ENCODE results near the gene IKZF5. TPM values are rescaled to one million over a fixed set of nuclear protein-coding genes. Genes with fewer than 3 reads are reported as not detected.

IKZF5 gene
- total RNA-seq, 2 donors from 2014 or later, result 7.5 to 16.7 TPM

DNA sequence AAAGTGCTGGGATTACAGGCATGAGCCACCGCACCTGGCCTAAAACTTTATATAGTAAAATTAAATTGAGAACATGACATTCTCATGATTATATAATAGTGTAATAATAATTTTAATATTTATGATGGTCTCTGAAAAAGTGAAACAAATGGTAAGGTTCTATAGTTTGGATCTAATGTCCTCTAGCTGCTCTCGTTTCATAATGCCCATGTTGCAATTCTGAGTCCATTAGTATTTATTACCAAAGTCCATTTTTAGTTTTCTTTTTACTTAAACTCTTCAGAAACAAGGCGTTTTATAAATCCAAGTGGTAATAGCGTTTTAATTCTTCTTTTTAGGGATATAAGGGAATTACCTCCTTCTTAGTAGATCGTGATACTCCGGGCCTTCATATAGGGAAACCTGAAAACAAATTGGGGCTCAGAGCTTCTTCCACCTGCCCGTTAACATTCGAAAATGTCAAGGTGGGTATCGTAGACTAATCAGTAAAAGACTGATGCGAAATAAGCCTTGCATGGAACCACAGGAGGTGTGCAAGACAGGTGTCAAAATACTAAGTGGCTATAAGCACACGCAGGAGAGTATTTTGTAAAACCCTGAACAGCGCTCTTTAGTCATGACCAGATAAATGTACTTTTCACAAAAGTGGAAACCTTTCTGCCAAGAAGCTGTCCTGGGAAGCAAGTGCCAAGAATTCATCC lies 34.3 kb upstream of the IKZF5 start:
- intact Hi-C loops (cut with DNase I), result loop anchor here (2.0 kb wide), 1 partner anchor 516 kb away; no protein-coding TSS in a partner anchor

GRCh38 chr10:123039632-123039930 lies 31.0 kb upstream of the IKZF5 start:
- no peak overlapping the region for H3K27ac ChIP-seq
- DNase-seq, result no peak

More for the DNA sequence above, 34.3 kb upstream of the IKZF5 start:
- DNase-seq, result no peak
- no peak overlapping the region for H3K9ac ChIP-seq (ENCODE audit: low read depth in 2 of 2, low read length in 2 of 2)
- no peak overlapping the region for H3K4me3 ChIP-seq
- TF ChIP-seq CTCF (IDR thresholded peaks at IDR 0.05), result no peak
- H3K27ac ChIP-seq, result no peak overlapping the region
- H3K9me3 ChIP-seq, result no peaks in the 10 kb centered on the region
- H3K4me1 ChIP-seq, result no peaks in the 10 kb centered on the region
- no peaks in the 10 kb centered on the region for H3K36me3 ChIP-seq
- no peaks in the 10 kb centered on the region for H3K27me3 ChIP-seq

DNA sequence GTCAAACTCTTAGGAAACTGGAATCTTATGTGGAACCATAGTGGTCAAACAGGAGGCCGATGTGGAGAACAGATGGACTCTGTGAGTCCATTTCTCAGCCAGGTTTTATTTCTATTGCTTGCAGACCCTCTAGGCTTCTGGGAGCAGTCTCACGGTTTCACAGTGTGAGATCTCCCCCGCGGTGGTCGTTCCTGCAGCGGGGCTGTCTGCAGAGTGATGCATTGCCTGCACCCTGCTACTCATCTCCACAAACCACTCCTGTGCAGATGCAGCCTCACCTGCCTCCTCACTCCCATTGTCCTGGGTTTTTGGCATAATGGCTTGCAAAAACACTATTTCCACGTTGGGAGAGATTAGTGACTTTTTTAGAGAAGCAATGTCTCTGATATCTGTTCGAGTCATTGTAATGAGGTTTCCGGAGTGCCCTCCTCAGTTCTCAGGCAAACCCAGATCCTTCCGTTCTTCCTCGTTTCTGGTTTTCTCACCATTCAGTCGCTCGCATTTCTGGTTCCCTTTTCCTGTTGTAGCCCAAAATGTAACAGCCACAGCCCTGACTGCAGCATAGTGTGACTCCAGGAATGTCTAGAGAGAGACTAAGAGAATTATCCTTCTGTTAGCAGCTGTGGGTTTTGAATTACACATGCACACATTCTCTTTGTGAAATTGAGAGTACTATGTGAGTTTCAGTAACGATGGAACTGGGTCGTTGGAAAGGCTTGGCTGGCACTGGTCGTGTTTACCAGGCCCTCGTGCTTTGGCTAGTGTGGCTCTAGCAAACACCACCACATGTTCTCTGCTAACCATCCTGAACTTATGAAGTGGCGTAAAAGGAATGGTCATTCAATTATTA lies 30.4 kb upstream of the IKZF5 start:
- Histone ChIP-seq H3K27ac (no peak overlapping the region), H3K27me3 (no peaks in the 10 kb centered on the region), H3K36me3 (no peaks in the 10 kb centered on the region), H3K4me3 (no peak overlapping the region), H3K9me3 (no peaks in the 10 kb centered on the region), H3K9ac (ENCODE audit: low read depth in 2 of 2, low read length in 2 of 2) (no peak overlapping the region), H3K4me1 (no peaks in the 10 kb centered on the region)
- no peak for DNase-seq
- TF ChIP-seq CTCF (IDR thresholded peaks at IDR 0.05), result no peak
- intact Hi-C loops (cut with DNase I), result no loop called here

More at GRCh38 chr10:123039632-123039930, 31.0 kb upstream of the IKZF5 start:
- H3K4me1 ChIP-seq, result no peaks in the 10 kb centered on the region
- intact Hi-C loops (cut with DNase I), result no loop called here
- no peaks in the 10 kb centered on the region for H3K27me3 ChIP-seq
- no peaks in the 10 kb centered on the region for H3K9me3 ChIP-seq
- no peak for TF ChIP-seq CTCF (IDR thresholded peaks at IDR 0.05)
- H3K36me3 ChIP-seq, result no peaks in the 10 kb centered on the region
- no peak overlapping the region for H3K4me3 ChIP-seq
- H3K9ac ChIP-seq (ENCODE audit: low read depth in 2 of 2, low read length in 2 of 2), result no peak overlapping the region

DNA sequence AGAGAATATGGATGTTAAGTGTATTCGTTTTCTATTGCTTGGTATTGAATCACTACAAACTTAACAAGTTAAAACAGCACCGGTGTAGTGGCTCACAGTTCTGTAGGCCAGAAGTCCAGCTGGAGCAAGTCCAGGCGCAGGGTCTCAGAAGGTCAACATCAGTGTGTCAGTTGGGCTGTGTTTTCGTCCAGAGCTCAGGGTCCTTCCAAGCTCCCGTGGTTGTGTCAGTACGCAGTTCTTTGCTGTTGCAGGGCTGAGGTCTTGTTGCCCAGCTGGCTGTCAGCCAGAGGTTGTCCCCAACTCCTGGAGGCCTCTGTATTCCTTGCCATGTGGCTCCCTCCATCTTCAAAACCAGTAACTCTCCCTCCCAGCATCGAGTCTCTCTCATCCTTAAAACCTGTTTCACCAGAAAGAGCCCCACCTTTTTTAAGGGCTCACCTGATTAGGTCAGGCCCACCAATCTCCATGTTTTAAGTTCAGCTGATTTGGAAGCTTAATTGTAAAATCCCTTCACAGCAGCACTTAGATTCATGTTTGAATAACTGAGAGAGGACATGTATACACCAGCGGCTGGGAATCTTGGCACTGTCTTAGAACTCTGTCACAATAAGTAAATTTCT lies 27.0 kb upstream of the IKZF5 start:
- Histone ChIP-seq H3K4me1 (no peaks in the 10 kb centered on the region), H3K9me3 (no peaks in the 10 kb centered on the region), H3K9ac (ENCODE audit: low read depth in 2 of 2, low read length in 2 of 2) (no peak overlapping the region), H3K4me3 (no peak overlapping the region), H3K36me3 (no peaks in the 10 kb centered on the region), H3K27me3 (no peaks in the 10 kb centered on the region), H3K27ac (no peak overlapping the region)
- TF ChIP-seq CTCF (IDR thresholded peaks at IDR 0.05), result no peak
- DNase-seq, result no peak
- intact Hi-C loops (cut with DNase I), result no loop called here

DNA sequence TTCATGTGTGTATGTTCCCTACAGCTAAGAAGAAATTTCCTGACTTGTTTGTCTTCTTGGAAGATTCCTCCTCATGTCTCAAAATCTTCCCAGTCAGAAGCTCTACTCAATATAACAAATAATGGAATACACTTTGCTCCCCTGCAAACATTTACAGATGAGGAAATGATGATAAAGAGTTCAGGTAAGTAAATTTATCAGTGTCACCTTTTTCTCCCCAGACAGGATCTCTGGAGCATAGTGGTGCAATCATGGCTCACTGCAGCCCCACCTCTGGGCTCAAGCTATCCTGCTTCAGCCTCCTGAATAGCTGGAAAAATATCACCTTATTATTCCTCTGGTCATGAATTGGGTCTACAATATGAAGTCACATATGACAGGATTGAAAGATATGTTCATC lies 25.7 kb upstream of the IKZF5 start:
- Histone ChIP-seq H3K27ac (no peak overlapping the region), H3K4me3 (no peak overlapping the region), H3K36me3 (no peaks in the 10 kb centered on the region), H3K9ac (ENCODE audit: low read depth in 2 of 2, low read length in 2 of 2) (no peak overlapping the region), H3K27me3 (no peaks in the 10 kb centered on the region), H3K4me1 (no peaks in the 10 kb centered on the region), H3K9me3 (no peaks in the 10 kb centered on the region)
- TF ChIP-seq CTCF (IDR thresholded peaks at IDR 0.05), result no peak
- DNase-seq, result no peak
- intact Hi-C loops (cut with DNase I), result no loop called here

Measured in colonic mucosa (tissue), 4 donors.